ENCODE results near the gene SNAI1.

SNAI1 gene

GRCh38 chr20:50027611-50028105, 44.9 kb downstream of the SNAI1 start:
- TF ChIP-seq, protein P1, sequence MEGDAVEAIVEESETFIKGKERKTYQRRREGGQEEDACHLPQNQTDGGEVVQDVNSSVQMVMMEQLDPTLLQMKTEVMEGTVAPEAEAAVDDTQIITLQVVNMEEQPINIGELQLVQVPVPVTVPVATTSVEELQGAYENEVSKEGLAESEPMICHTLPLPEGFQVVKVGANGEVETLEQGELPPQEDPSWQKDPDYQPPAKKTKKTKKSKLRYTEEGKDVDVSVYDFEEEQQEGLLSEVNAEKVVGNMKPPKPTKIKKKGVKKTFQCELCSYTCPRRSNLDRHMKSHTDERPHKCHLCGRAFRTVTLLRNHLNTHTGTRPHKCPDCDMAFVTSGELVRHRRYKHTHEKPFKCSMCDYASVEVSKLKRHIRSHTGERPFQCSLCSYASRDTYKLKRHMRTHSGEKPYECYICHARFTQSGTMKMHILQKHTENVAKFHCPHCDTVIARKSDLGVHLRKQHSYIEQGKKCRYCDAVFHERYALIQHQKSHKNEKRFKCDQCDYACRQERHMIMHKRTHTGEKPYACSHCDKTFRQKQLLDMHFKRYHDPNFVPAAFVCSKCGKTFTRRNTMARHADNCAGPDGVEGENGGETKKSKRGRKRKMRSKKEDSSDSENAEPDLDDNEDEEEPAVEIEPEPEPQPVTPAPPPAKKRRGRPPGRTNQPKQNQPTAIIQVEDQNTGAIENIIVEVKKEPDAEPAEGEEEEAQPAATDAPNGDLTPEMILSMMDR (IDR thresholded peaks at IDR 0.05): no peak

- TF ChIP-seq, protein P1 (IDR thresholded peaks at IDR 0.05): no peak
Measured at GRCh38 chr20:50029083-50029696, 46.4 kb downstream of the SNAI1 start.

DNA sequence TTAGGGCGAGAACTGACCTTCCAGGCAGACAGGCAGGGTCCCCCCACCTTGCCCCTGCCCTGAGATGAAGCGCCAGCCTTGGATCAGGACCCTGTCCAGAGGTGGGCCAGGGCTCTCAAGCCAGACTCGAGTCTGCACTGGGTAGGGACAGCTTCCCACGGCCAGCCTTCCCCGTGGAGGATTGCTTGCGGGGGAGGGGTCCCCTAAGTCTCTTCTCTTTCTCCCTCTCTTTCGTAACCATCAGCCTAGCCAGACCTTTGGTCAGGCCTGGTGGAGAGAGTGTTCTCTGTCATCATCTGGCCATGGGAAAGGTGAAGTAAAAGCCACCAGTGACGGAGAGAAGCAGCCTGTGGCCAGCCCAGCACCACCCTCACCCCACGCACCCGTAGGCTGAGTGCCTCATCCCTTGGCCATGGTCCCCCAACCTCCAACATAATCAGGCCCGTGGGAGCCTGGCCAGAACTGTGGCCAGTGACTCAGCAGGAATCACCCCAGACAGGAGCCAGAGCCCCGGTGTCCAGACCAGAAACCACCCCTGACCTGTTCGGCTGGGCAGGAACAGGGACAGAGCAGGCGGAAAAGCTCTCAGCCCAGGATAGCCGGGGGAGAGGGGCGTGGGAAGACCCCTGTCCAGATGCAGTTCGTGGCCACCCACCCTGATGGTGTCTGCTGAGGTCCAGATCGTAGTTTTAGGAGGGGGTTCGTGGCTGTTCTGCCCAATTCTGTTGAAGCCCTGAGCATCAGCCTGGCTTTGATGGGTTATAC, 47.1 kb downstream of the SNAI1 start:
- TF ChIP-seq, protein P1 (IDR thresholded peaks at IDR 0.05): no peak

DNA sequence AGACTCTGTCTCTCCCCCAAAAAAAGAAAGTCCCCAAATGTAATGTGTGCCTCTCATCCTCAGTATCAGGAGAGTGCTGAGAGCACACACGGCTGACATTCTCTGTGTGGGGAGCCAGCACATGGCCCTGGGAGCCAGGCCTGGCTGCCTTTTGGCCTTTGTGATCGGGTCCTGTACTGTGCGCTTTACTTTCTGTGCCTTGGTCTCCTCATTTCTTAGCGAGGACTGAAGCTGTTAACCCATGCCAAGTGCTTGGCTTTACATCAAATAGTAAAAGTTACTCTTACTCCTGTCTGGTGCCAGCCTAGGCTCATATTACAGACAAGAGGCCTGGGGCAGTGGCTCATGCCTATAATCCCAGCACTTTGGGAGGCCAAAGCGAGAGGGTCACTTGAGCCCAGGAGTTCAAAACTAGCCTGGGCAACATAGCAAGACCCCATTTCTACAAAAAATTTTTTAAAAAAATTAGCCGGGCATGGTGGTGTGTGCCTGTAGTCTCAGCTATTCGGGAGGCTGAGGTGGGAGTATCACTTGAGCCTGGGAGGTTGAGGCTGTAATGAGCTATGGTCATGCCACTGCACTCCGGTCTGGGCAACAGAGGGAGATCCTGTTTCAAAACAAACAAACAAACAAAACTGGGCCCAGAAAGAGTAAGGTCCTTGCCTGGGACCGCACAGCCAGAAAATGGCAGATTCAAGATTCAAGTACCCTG, 50.3 kb downstream of the SNAI1 start:
- TF ChIP-seq, protein P1 (IDR thresholded peaks at IDR 0.05): no peak

DNA sequence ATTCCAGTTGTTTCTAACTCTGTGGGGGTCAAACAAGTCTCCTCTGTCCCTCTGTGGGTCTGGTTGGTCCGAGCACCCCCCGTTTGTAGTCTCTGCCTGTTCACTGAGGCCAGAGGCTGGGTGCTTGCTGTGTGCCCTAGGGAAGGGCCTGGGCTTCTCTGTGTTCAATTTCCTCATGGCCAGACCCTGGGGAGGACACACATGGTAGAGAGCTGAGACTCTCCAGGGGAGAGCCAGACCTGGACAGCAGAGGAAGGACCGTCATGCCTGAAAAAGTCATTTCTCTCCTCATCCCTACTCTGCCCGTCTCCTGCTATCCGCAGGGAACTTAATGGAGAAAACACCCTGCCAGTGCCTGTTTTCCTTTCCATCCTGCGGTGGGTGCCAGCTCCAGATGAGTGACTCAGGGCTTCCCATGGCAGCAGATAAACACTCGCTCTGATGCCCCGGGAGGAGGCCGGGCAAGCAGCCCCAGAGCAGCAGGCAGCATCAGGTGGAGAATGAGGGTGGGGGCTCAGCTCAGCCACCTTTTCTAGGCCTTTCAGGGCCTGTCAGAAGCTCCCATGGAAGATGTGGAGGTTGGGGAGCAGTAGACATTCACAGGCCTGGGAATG, 51.9 kb downstream of the SNAI1 start:
- TF ChIP-seq, protein P1 (IDR thresholded peaks at IDR 0.05): no peak

DNA sequence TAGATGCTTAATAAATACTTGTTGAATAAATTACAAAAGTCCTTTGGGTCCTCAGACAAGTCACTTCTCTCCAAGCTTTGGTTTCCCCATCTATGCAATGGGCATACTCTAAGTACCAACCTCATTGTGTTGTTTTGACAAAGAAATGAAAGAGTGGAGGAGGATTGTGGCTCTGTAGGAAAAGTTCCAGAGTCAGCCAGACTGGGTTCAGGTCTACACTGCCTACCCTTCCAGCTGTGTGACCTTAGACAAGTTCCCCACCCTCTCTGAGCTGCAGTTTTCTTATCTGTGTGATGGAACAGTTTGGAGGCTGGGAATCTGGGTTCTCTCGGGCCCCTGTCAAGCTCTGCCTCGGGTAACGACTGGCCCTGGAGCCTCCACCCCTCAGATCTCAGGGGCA, 53.9 kb downstream of the SNAI1 start:
- TF ChIP-seq, protein P1 (IDR thresholded peaks at IDR 0.05): no peak

- TF ChIP-seq, protein P1 (IDR thresholded peaks at IDR 0.05): no peak
Measured at GRCh38 chr20:50037123-50037522, 54.3 kb downstream of the SNAI1 start.
